Measurements from ENCODE around the gene FOXP4. TPM values are rescaled to one million over a fixed set of nuclear protein-coding genes. Genes with fewer than 3 reads are reported as not detected.

FOXP4 gene
- polyA plus RNA-seq, 1 of the 3 experiments (the other 2 are of a cell fraction): 7.3 TPM

GRCh38 chr6:41605649-41606048 lies 59.5 kb downstream of the FOXP4 start (continued):
- TF ChIP-seq IRF3 (IDR thresholded peaks at IDR 0.05; ENCODE audit: low read depth, low read length): no peak

GRCh38 chr6:41607036-41607435 lies 60.9 kb downstream of the FOXP4 start:
- no peaks in the 10 kb centered on the region for H4K20me1 ChIP-seq (ENCODE audit: insufficient read depth)
- H3K9me2 ChIP-seq: no peaks in the 10 kb centered on the region
- ChIA-PET CTCF (interaction anchor here (20.7 kb wide), 1 partner anchor 79 kb away, joined by 504 read pairs; no protein-coding TSS in a partner anchor), POLR2A (no interaction called here)
- no peak overlapping the region for H2AFZ ChIP-seq (ENCODE audit: low read depth)
- H3K4me1 ChIP-seq (ENCODE audit: control insufficient read depth in 1 of 2, insufficient read depth in 2 of 2, low read depth in 1 of 2, low read length in 1 of 2): peaks cover 0 to 7% of the 10 kb centered on the region in 2 experiments; a peak in 1 of 4 replicates
- H3K9me3 ChIP-seq: no peaks in the 10 kb centered on the region
- WGBS (ENCODE audit: low lambda C conversion rate): 87% methylated on average over 5 of the region's 5 CpGs
- no peak overlapping the region for H3K27ac ChIP-seq (ENCODE audit: low read depth in 2 of 2, low read length in 1 of 2)
- H3K36me3 ChIP-seq (replicated peaks in 1 of 2; ENCODE audit: control insufficient read depth in 1 of 2, insufficient read depth in 2 of 2, low read length in 1 of 2): no peaks in the 10 kb centered on the region
- no peaks in the 10 kb centered on the region for H3K79me2 ChIP-seq (ENCODE audit: insufficient read depth)
- no peak overlapping the region for H3K4me3 ChIP-seq (ENCODE audit: low read depth in 2 of 2, low read length in 1 of 2)
- TF ChIP-seq SMC3 (IDR thresholded peaks at IDR 0.05; ENCODE audit: low read depth, low read length) (no peak), FOXM1 (IDR thresholded peaks at IDR 0.05; ENCODE audit: low read depth) (no peak), TAF1 (IDR thresholded peaks at IDR 0.05; ENCODE audit: borderline replicate concordance, low read depth, low read length) (no peak), RFX5 (IDR thresholded peaks at IDR 0.05; ENCODE audit: low read length) (no peak), RAD21 (IDR thresholded peaks at IDR 0.05; ENCODE audit: low read length) (no peak), GABPA (IDR thresholded peaks at IDR 0.05; ENCODE audit: low read depth) (no peak), FOSL2 (IDR thresholded peaks at IDR 0.05; ENCODE audit: borderline replicate concordance, low read depth) (no peak), TCF12 (IDR thresholded peaks at IDR 0.05) (no peak)
- TF ChIP-seq, protein P1, sequence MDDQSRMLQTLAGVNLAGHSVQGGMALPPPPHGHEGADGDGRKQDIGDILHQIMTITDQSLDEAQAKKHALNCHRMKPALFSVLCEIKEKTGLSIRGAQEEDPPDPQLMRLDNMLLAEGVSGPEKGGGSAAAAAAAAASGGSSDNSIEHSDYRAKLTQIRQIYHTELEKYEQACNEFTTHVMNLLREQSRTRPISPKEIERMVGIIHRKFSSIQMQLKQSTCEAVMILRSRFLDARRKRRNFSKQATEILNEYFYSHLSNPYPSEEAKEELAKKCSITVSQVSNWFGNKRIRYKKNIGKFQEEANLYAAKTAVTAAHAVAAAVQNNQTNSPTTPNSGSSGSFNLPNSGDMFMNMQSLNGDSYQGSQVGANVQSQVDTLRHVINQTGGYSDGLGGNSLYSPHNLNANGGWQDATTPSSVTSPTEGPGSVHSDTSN (IDR thresholded peaks at IDR 0.05): no peak
- TF ChIP-seq, protein P2, sequence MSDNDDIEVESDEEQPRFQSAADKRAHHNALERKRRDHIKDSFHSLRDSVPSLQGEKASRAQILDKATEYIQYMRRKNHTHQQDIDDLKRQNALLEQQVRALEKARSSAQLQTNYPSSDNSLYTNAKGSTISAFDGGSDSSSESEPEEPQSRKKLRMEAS (IDR thresholded peaks at IDR 0.05; ENCODE audit: low read depth): no peak
- TF ChIP-seq, protein P3, sequence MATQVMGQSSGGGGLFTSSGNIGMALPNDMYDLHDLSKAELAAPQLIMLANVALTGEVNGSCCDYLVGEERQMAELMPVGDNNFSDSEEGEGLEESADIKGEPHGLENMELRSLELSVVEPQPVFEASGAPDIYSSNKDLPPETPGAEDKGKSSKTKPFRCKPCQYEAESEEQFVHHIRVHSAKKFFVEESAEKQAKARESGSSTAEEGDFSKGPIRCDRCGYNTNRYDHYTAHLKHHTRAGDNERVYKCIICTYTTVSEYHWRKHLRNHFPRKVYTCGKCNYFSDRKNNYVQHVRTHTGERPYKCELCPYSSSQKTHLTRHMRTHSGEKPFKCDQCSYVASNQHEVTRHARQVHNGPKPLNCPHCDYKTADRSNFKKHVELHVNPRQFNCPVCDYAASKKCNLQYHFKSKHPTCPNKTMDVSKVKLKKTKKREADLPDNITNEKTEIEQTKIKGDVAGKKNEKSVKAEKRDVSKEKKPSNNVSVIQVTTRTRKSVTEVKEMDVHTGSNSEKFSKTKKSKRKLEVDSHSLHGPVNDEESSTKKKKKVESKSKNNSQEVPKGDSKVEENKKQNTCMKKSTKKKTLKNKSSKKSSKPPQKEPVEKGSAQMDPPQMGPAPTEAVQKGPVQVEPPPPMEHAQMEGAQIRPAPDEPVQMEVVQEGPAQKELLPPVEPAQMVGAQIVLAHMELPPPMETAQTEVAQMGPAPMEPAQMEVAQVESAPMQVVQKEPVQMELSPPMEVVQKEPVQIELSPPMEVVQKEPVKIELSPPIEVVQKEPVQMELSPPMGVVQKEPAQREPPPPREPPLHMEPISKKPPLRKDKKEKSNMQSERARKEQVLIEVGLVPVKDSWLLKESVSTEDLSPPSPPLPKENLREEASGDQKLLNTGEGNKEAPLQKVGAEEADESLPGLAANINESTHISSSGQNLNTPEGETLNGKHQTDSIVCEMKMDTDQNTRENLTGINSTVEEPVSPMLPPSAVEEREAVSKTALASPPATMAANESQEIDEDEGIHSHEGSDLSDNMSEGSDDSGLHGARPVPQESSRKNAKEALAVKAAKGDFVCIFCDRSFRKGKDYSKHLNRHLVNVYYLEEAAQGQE (IDR thresholded peaks at IDR 0.05; ENCODE audit: low read depth, low read length): no peak
- no peak overlapping the region for H3K4me2 ChIP-seq
- no peak overlapping the region for H3K9ac ChIP-seq
- no peaks in the 10 kb centered on the region for H3F3A ChIP-seq (replicated peaks; ENCODE audit: insufficient read depth)
- DNase-seq: no peak
- no peaks in the 10 kb centered on the region for H3K27me3 ChIP-seq (ENCODE audit: insufficient read depth)
